ENCODE measurements around the gene MAP2.
"Not testable (repeated sequence)": the region's sequence is repeated elsewhere in the genome, so short reads cannot be mapped to it uniquely, and the experiment has no call there.

The MAP2 gene

DNA sequence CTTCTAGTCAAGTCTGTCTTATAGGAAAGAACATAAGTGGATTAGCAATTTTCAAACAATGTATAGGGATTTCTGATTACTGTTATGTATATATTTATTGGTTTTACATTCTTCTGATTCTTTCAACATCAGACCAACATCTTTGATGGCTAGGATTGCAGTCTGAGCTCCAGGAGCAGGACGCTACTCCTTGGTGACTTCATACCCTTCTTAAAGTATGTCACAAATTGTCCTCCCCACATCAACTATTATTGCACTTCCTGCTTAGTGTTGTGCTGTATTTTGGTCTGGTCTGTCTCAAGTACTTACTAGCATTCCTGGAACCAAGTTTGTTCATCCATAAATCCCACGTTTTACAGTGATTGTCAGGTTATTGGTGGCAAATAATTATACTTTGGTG lies 49.0 kb downstream of the MAP2 start:
- DNase-seq (ENCODE audit: low spot score), result no peak
- Histone ChIP-seq H3K27ac (peak overlapping the region in 1 of 2 donors; percentile 36), H3K4me3 (no peak overlapping the region)
- TF ChIP-seq, protein P1, sequence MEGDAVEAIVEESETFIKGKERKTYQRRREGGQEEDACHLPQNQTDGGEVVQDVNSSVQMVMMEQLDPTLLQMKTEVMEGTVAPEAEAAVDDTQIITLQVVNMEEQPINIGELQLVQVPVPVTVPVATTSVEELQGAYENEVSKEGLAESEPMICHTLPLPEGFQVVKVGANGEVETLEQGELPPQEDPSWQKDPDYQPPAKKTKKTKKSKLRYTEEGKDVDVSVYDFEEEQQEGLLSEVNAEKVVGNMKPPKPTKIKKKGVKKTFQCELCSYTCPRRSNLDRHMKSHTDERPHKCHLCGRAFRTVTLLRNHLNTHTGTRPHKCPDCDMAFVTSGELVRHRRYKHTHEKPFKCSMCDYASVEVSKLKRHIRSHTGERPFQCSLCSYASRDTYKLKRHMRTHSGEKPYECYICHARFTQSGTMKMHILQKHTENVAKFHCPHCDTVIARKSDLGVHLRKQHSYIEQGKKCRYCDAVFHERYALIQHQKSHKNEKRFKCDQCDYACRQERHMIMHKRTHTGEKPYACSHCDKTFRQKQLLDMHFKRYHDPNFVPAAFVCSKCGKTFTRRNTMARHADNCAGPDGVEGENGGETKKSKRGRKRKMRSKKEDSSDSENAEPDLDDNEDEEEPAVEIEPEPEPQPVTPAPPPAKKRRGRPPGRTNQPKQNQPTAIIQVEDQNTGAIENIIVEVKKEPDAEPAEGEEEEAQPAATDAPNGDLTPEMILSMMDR (IDR thresholded peaks at IDR 0.05), result no peak

DNA sequence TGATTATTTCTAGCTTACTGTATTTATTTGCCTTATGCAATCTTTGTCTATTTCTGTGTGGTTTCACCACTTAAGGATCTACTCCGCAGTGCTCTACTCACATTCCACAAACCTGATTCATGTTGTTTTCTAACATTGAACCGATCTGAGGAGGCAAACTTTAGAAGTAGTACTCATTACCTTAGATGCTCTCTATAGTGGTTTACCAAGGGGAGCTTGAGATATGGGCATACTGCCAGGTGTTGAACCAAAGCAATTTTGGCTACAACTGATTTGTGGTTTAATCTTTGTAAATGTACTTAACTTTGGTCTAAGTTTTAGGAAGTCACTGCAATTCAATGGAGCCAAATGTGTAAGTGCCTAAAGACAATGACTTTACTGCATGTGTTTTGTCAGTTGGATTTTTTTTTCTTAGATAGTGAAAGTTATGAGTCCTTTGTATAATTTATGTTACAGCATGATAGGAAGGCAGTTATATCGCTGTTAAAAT lies 50.1 kb downstream of the MAP2 start:
- DNase-seq (ENCODE audit: low spot score), result no peak
- TF ChIP-seq, protein P1 (IDR thresholded peaks at IDR 0.05), result no peak
- no peak overlapping the region for H3K4me3 ChIP-seq
- H3K27ac ChIP-seq, result no peak overlapping the region

DNA sequence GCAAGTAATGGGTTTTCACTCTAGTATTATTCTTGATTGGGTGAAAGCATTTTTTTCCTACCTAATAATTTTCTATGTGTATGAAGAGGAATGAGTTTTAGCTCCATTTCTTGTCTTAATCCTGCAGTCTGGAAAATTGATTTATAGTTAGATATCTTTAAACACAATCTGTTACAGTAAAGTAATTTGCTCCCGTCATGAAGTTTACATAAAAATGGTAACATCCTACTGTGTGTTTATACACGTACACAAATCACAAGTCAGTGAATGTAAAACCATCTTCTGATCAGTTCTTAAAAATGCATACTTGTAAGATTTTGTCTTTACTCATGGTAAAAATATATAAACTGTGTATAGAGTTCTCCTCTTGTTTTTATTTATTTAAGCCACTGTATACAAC lies 51.1 kb downstream of the MAP2 start:
- TF ChIP-seq, protein P1 (IDR thresholded peaks at IDR 0.05), result no peak
- Histone ChIP-seq H3K4me3 (no peak overlapping the region), H3K27ac (no peak overlapping the region)
- DNase-seq (ENCODE audit: low spot score), result no peak

DNA sequence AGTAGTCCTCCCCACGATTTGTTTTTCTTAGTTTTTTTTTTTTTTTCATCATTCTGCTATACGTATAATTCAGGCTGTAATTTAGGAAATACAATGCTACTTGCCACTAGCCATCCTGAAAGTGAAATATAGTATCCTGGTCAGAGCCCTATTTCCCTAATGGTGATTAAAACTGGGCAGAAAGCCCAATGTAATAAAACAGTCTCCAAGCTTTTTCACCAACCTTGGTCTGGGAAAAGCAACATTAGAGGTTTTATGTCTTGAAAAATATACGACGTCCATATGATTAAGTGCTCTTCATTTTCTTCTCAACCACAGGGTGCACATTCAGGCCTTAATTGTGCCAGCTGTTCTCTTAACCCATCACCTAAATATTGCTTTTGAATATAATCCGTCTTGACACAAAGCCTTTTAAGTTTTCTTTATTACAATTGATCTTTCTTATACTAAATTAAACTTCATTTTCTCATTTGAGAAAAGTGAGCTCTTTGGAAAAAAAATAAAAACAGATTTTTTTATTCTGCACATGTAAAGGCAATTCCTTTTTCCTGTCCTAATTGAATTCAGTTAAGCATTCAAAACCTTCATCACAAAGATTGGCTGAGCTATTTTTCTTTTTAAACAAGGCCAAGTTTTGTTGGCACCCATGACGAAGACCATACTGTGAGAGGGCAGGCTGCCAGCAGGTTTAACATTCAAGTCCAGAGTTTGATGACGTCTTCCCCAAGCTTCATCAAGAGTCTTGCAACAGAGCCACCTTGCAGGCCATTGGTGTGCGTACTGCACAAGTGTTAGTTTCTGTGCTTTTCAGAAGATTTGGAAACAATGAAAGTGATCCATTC lies 52.7 kb downstream of the MAP2 start:
- TF ChIP-seq, protein P1 (IDR thresholded peaks at IDR 0.05), result no peak
- Histone ChIP-seq H3K4me3 (no peak overlapping the region), H3K27ac (no peak overlapping the region)
- DNase-seq (ENCODE audit: low spot score), result no peak

DNA sequence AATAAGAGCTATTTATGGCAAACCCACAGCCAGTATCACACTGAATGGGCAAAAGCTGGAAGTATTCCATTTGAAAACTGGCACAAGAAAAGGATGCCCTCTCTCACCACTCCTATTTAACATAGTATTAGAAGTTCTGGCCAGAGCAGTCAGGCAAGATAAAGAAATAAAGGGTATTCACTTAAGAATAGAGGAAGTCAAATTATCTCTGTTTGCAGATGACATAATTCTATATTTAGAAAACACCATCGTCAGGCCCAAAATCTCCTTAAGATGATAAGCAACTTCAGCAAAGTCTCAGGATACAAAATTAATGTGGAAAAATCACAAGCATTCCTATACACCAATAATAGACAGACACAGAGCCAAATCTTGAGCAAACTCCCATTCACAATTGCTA lies 68.4 kb downstream of the MAP2 start:
- not testable (repeated sequence) for DNase-seq (ENCODE audit: low spot score); H3K4me3 ChIP-seq; H3K27ac ChIP-seq

DNA sequence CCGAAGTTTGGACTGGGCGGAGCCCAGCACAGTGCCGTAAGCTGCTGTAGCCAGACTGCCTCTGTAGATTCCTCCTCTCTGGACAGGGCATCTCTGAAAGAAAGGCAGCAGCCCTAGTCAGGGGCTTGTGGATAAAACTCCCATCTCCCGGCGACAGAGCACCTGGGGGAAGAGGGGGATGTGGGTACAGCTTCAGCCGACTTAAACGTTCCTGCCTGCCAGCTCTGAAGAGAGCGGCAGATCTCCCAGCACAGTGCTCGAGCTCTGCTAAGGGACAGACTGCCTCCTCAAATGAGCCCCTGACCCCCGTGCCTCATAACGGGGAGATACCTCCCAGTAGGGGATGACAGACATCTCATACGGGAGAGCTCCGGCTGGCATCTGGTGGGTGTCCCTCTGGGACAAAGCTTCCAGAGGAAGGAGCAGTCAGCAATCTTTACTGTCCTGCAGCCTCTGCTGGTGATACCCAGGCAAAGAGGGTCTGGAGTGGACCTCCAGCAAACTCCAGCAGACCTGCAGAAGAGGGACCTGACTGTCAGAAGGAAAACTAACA lies 71.3 kb downstream of the MAP2 start:
- not testable (repeated sequence) for DNase-seq (ENCODE audit: low spot score)
- Histone ChIP-seq H3K4me3 (peak overlapping the region; percentile 7), H3K27ac (peak overlapping the region; percentile 64 to 92)

DNA sequence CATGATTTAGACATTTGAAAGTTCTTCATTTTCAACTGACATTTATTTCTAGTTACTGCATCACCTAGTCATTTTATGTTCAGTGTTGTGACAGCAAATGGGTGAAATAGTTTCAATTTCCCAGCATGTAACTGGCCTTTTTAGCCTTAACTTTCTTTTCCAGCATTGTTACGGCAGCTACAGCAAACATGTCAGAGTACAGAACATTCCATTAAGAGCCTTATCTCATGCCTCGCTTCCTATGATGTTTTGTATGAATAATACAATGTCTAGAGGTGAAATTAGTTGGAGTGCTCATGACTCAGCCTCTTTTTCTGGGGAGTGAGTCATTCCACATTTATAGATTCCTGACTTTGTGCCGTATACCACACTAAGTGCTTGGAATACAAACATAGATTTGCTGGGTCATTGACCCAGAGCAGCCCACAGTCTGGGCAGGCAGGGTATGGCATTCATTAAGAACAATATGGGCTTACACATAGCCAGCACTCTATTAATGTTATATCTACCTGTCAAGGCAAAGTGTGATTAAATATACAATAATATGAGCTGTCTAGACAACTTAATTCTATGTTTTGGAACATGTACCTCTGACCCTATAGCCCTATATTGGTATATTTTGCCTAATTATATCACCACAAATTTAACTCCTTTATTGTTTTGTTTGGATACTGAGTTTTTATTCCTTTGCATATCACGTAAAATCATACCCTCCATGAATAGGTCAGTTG lies 72.2 kb downstream of the MAP2 start:
- no peak for DNase-seq (ENCODE audit: low spot score)
- Histone ChIP-seq H3K27ac (peak overlapping the region; percentile 64 to 92), H3K4me3 (peak overlapping the region; percentile 39)
- TF ChIP-seq, protein P1 (IDR thresholded peaks at IDR 0.05), result no peak

Data from coronary artery (tissue), 2 donors.